GM21367 (cell line): ENCODE measurements around the gene CNKSR2.

Experiments
- ATAC-seq: cut with Tn5 transposase; IDR thresholded peaks from one replicate; pipeline ENCODE4 v1.9.1; 2021; ENCODE audit not compliant: unreplicated experiment

Gene CNKSR2

DNA sequence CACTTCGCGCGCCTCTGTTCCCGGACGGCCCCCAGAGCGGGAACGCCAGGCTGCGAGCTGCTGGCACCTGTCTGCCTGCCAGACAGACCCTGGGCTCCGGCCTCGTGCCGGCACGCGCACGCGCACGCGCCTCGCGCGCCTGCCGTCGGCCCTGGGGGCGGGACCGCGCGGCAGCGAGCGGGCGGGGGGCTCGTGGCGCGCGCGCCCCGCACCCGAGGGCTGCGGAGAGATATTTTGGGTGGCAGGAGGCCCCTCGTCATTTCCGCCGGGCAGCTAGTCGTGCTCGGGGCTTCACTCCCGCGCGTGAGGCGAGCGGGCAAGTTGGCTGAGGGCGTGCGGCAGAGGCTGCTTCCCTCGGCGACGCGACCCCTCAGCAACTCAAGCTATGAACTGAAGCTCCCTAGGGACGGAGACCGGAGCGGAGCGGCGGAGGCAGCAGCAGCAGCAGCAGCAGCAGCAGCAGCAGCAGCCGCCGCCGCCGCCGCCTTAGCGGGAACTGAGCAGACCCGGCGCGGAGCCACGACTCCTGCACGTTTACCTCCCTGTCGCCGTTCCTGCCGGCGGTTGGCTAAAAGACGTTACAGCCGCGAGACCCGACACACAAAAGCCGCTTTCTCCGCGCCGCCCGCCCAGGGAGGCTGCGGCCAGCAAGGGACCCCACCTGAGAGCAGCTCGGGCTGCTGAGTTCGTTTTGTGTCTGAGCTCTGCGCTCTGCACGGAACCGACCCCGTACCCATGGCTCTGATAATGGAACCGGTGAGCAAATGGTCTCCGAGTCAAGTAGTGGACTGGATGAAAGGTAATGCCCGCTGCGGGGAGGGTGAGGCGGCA, at the start of gene CNKSR2:
Gene CNKSR2, plus strand, starts transcription at position 256 of the 831 bp plus-strand sequence. Its CDS starts 480 bp downstream, at position 736.
- peak; percentile 77 for ATAC-seq

DNA sequence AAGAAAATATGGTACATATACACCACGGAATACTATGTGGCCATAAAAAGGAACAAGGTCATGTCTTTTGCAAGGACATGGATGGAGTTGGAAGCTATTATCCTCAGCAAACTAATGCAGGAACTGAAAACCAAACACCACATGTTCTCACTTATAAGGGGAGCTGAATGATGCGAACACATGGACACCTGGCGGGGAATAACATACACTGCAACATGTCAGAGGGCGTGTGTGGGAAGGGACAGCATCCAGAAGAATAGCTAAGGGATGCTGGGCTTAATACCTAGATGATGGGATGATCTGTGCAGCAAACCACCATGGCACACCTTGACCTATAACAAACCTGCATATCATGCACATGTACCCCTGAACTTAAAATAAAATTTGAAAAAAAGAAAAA, 19.5 kb upstream of the CNKSR2 start:
- no peak for ATAC-seq

DNA sequence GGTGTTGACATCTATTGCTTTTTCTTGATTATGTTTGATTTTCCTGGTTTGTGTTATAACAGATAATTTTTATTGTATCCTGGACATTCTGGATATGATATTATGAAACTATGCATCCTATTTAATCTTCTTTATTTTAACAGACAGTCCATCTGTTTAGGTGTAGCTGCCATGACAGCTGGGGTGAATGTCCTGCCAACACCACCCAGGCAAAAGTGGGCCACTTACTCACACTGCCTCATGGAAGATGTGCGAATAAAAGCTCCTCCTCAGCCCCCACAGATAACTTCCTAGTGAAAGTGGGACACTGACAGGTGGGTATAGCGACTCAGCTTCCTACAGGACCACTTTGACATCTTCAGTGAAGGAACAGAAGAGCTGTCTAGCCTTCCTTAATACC, 18.4 kb upstream of the CNKSR2 start:
- ATAC-seq: no peak

DNA sequence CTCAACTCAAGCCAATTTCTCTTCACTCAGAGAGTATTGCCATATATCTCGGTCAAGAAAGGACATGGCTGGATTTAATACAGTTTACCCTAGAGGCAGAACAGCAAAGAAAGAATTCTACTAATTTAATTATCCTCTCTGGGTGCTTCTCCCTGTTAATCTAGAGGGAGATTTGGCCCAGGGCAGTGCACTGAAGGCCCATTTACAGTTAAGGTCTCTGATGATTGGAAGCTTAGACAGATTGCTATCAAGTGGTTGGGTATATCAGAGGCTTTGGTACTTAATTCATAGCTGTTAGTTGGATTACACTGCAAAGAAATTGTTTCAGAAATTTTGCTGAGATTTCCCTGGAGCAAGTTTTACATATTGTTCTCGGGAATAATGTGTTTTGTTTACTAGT, 4.6 kb upstream of the CNKSR2 start:
- no peak for ATAC-seq

DNA sequence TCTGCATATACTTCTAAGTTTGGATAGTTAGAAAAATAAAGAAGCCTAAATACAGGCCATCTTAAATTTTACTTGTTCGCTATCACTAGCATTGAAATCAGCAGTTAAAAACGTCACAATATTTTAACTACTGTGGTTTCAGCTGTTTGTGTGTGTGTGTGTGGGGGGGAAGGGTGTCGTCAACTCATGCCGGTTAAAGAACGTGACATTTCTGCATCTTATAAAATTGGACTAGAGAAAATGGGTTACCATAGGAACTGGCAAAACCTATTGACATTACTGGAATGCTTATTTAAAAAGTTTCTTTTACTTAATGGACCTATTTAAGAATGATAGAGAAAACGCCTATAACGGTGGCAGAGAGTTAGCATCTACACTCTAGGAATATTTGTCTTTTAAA, 1.2 kb upstream of the CNKSR2 start:
- no peak for ATAC-seq

DNA sequence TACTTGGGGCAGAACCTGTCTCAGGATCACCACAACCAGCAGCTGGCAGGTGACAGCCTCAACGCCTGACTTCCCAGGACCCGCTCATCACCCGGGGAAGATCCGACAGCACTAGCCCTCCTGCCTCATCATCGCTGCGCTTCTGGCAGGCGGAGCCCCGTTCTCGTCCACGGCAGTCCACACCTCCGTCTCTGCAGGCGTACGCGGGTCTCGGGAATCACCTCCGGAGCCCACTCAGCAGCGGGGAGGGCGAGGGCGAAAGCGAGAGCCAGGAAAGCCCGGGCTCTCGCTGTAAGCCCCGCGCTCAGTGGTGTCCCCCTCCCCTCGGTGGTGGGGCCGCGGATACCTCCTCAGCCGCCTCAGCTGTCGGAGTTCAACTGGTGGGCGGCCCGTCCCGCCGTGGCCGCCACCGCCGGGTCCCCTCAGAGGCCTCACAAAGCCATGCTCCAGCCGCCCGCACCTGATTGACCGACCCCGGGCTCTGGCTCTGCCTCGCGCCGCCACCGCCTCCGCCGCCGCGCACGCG, 518 bp upstream of the CNKSR2 start:
- peak; percentile 29 for ATAC-seq

DNA sequence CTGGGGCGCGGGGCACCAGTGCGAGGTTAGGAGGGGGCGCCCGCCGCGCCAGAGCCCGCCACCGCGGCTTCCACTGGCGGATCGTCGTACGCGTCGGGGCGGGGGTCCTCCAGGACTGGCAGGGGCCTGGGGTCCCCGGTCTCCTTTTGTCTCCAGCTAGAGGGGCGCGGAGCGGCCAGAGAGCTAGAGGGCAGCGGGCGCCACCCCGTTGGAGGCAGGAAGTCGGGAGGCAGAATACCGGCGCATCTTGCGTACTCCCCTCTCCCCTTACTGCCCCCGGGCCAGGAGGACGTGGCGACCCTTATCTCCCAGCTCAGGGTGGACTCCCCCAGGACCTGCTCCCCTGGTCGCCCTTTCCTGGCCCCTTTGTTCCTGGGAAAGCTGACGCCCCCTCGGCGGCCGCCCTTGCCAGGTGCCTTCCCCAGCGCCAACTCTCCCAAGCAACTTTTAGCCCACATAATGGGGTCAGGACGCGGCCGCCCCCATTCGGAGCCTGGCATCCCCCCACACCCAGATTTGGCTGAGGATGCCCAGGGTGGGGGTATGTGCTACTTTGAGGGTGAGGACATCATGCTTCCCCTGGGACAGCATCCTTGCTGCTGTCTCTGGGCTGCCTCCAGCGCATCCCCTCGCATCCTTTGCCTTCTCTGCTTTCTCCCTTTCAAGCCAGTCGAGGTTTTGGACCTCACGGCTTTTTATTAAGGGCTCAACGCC, 933 bp downstream of the CNKSR2 start:
- ATAC-seq: no peak

DNA sequence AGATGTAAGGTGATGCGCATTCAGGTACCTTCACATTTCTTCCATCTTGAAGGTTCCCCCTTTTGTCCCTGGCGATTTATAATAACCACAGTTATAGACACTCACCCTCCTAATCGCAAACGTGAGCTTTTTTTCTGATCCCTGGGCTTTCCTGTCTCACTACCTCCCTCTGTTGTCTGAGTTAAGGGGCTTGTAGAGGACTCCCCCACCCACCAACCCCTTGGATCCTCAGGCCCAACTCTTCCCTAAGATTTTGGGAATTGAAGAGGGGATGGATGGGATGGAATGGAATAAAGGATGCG, 1.4 kb downstream of the CNKSR2 start:
- ATAC-seq: no peak

DNA sequence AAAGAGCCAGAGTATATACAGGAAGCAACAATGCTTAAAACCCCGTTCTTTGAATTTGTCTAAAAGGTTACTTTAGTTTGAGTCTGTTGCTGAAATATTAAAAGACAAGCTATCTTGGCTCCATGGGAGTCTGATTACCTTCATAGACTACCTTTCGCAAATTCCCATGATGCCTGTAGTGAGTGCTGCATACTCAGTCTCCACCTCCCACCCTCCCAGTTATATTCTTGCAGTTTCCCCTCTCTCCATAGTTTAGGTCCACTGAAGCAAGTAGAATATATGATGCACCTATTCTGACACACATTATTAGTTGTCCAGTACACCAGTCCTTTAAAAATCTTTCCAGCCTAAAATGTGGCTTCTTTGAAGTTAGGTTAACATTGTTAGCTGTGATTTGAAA, 2.4 kb downstream of the CNKSR2 start:
- no peak for ATAC-seq

DNA sequence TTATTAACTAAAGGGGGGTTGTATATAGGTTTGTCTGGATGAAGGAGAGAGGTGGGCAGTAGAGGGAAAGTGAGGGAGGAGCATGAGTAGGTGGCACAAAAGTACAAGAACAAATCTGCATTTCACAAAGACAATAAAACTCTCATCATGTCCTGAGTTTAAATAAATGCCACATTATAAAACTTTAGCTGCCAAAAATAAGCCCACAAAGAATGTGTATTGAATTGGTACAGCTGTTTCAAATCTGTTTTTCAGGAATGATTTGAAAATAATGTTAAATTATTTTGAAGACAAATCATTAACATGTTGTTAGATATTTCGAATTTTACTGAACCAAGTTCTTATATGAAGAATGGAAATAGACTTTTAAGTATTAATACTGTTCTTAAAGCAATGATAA, 5.8 kb downstream of the CNKSR2 start:
- ATAC-seq: no peak

DNA sequence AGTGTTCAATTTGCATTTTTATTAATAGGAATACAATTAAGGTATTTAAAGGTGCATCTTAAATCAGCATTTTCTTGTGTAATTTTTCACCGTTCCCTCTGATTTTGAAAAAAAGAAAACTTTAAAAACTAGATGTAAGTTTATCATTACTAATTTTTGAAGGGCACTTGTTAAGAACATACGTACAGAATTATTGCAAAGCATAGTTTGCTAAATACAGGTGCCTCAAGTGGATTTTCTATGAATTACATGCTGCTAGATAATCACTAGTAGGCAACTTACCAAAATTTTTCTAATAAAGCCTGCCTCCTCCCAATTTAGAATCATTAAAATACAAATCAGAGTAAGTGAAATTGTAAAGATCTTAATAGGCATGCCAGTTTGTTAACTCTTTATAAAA, 8.5 kb downstream of the CNKSR2 start:
- no peak for ATAC-seq

DNA sequence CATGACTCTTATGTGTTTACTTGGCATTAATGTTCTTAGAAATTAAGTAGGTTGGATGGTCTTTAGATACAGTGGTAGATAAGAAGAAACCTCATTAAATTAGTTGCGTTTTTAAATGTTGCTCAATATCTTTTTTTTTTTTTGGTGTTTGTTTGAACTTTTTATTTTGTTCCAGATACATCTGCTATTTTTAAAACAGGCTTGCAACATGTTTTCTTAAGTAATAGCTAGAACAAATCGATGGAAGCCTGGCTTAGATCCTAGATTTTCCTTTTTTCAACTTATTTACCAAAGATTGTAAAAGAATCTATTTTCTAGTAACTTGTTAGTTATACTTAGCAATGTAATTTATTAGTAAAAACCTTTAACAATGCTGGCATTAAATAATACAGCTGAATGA, 9.3 kb downstream of the CNKSR2 start:
- ATAC-seq: no peak

DNA sequence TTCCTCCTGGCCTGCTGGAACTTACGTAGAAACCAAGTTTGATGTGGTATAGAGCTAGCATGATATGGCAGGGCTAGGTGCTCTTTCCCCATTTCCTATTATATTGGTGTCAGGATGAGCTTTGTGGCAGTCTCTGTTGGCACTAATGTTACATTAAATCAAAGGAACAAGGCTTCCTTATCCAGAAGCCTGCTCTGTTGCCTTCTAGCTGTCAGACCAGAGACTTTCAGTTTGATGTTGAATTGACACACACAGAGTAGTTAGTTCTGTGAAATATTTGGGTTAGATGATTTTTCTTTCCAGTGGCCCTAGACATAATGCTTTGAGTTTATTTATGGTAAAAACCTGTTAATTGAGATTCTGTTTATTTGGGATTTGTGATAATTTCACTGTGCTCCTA, 10.0 kb downstream of the CNKSR2 start:
- no peak for ATAC-seq

DNA sequence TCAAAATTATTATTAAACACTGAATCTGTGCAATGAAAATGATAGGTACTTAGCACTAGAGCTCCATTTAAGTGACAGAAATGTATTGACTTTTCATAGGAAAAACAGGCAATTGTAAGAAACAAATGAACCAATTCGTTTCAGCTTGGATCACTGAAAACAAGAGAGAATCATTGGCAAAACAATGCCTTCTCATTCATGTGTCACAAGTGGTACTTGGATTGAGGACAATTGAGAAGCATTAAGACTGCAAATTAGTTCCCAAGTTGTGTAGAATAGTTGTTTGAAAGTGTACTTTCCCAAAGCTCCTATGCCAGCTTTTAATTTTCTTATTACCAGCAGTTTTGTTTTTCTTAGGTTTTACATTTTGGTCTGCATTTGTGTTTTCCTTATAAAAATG, 20.6 kb downstream of the CNKSR2 start:
- ATAC-seq: no peak

DNA sequence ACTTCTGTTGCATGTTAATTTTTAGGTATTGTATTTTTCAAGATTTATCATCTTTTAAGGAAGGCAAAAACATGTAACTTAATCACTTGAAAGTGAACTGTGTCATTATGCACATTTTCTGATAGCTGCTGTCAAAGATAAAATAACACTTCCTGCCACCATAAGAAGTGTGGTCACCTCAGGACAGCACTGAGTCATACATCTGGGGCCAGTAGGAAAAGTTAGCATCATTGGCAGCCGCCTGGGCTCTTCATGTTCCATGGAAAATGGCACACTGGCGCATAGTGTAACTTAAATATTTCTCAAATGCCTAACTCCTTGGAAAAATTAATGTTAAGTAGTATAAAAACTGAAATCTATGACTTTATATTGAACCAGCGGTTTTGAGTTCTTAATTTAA, 24.2 kb downstream of the CNKSR2 start:
- no peak for ATAC-seq

DNA sequence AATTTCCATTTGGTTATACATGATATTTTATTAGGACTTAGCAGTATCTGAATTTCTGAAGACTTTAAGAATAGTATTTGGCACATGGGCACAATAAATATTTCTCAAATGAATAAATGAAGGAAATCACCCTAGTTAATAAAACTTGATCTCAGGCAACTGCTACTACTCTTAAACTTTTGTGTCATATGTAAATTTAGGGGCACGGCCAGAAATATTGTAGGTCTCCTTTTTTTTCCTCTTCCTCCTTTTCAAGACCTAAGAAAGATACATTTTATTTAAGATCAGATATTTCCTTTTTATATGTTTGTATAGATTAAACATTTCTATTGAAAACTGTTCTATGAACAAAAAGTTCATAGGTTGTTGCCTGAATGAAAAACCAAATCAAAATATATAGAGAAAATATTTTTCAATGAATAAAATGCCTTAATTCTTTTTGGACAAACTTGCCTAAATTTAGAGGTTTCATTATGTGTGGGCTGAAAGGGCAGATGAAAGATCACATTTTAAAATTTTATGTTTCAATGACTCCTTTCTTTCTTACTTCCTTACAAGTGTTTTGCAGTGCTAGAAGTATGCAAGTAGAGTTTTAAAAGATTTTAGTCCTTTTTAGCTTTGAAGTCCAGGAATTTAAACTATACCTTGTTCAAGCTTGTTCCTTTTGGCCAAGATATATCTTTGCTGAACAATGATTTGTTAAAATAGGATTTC, 26.3 kb downstream of the CNKSR2 start:
- ATAC-seq: no peak

DNA sequence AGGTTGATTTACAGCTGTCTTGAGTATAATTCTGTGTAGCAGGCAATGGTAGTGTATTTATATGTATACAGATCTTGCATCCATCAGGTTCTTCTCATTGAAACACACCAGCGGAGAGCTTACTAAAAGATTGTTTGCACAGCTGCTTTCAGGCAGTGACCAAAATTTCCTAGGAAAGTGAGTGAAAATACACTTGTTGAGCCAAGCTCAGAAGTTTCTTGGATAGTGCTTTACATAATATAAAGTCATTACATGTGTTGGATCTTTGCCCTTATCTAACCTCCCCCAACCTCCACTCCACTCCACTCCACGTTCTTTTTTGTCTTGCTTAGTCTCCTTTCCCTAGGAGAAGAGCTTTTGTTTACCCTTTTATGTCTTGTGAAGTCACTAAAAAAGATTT, 34.1 kb downstream of the CNKSR2 start:
- ATAC-seq: no peak

DNA sequence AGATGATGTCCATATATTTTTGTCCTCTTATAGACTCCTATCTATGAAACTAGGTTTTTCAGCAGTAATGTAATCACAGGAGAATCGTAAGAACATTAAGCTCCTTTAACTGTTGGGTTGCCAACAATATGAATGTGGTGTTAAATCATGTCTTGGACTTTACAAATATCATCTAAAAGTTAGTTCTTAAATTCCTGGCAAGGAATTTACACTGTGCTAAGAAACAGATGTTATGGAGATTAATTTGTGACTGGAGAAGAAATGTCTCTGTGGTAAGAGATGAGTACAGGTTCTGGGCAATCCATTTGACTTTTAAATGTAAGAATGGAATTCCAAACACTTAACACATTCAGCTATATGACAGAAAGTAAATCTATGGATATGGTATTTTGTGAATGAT, 34.6 kb downstream of the CNKSR2 start:
- no peak for ATAC-seq

DNA sequence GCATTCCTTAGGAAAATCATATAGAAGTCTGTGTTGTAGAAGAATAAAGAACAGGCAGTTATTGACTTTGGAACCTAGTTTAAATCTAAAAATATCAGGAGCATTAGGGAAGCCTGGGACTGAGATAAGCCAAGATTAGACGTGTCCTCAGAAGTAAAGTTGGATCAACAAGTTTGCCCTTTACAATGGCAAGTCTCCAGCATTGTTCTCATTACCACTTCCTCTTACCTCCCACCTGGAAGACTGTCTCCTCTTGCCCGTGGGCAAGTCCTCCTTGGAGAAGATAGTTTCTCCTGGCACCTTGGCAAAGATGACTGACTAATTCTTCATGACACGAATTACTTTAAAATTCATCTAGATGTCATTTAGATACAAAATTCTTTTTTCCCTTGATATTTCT, 37.8 kb downstream of the CNKSR2 start:
- ATAC-seq: no peak

DNA sequence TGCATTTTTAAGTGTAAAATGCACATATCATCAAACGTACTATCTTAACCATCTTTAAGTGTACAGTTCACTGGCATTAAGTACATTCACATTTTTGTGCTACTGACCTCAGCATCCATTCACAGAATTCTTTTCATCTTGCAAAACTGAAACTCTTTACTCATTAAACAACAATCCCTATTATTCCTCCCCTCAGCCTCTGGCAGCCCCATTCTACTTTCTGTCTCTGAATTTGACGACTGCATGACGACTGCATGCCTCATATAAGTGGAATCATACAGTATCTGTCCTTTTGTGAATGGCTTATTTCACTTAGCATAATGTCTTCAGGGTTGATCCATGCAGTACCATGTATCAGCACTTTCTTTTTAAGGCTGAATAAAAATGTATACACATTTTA, 38.7 kb downstream of the CNKSR2 start:
- no peak for ATAC-seq

DNA sequence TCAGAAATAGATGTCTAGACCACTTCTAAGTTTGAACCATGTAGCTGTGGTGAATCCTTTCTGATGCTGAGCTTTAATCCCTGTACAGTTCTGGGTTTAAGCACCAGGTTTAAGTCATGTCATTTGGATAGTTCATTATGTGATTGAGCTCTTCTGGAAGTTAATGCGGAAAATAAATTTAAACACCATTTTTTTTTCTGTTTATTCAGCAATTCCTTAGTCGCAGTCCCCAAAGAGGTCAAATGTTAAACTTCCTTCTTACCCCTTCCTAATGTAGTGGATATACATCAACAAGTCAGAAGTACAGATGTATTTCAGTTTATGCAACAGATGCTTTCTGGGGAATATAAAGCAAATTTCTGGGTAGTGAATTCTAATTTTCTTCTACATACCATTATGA, 52.9 kb downstream of the CNKSR2 start:
- ATAC-seq: no peak

DNA sequence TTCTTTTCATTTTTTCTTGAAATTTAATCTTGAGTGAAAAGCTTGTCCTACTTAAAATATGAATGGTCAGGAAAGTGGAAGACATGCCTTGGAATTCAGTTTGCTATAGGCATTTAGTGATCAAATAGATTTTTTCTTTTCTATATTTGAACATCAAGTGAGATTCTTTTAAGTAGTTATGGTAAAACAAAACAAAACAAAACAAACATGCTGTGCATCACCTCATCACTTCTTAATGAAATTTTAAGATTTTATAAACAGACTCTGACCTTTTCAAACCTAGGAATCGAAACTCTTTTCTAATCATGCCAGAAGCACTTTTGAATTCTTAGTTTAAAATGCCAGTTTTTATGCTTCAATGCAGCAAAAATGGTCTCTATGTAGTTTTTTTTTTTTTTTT, 62.8 kb downstream of the CNKSR2 start:
- ATAC-seq: no peak
